ENCODE results near the gene HIVEP3.

The HIVEP3 gene

GRCh38 chr1:41613689-41614574 is 304.8 kb downstream of the HIVEP3 start:
- peak; percentile 60 for DNase-seq (ENCODE audit: low read depth)

GRCh38 chr1:41612953-41613352 is 305.8 kb downstream of the HIVEP3 start:
- DNase-seq (ENCODE audit: low read depth) = no peak

GRCh38 chr1:41611932-41612450 is 306.7 kb downstream of the HIVEP3 start:
- DNase-seq (ENCODE audit: low read depth) = no peak

GRCh38 chr1:41611068-41611931 is 307.4 kb downstream of the HIVEP3 start:
- no peak for DNase-seq (ENCODE audit: low read depth)

- no peak for DNase-seq (ENCODE audit: low read depth)
Observed at GRCh38 chr1:41610361-41610760, 308.4 kb downstream of the HIVEP3 start.

- no peak for DNase-seq (ENCODE audit: low read depth)
Observed at GRCh38 chr1:41609166-41609883, 309.4 kb downstream of the HIVEP3 start.

GRCh38 chr1:41608211-41608610 is 310.5 kb downstream of the HIVEP3 start:
- no peak for DNase-seq (ENCODE audit: low read depth)

- no peak for DNase-seq (ENCODE audit: low read depth)
Observed at GRCh38 chr1:41607808-41608207, 310.9 kb downstream of the HIVEP3 start.

GRCh38 chr1:41599912-41600311 is 318.8 kb downstream of the HIVEP3 start:
- DNase-seq (ENCODE audit: low read depth) = no peak

- DNase-seq (ENCODE audit: low read depth) = no peak
Observed at GRCh38 chr1:41598325-41598724, 320.4 kb downstream of the HIVEP3 start.

- no peak for DNase-seq (ENCODE audit: low read depth)
Observed at GRCh38 chr1:41592451-41593125, 326.1 kb downstream of the HIVEP3 start.

GRCh38 chr1:41591891-41592290 is 326.8 kb downstream of the HIVEP3 start:
- DNase-seq (ENCODE audit: low read depth) = no peak

GRCh38 chr1:41590331-41590730 is 328.4 kb downstream of the HIVEP3 start:
- no peak for DNase-seq (ENCODE audit: low read depth)

GRCh38 chr1:41589395-41589794 is 329.3 kb downstream of the HIVEP3 start:
- DNase-seq (ENCODE audit: low read depth) = no peak

GRCh38 chr1:41588334-41588875 is 330.3 kb downstream of the HIVEP3 start:
- DNase-seq (ENCODE audit: low read depth) = no peak

GRCh38 chr1:41587791-41588190 is 330.9 kb downstream of the HIVEP3 start:
- DNase-seq (ENCODE audit: low read depth) = no peak

GRCh38 chr1:41586230-41586629 is 332.5 kb downstream of the HIVEP3 start:
- no peak for DNase-seq (ENCODE audit: low read depth)

- no peak for DNase-seq (ENCODE audit: low read depth)
Observed at GRCh38 chr1:41583658-41584547, 334.8 kb downstream of the HIVEP3 start.

- no peak for DNase-seq (ENCODE audit: low read depth)
Observed at GRCh38 chr1:41582851-41583657, 335.7 kb downstream of the HIVEP3 start.

All from HS-5 (cell line).